Mesendoderm (in vitro differentiated cells): ENCODE data around the gene PARD6B.

Experiments
- DNase-seq: peaks from one replicate; pipeline ENCODE4 v3.0.0; 2013
- H2AK5ac ChIP-seq: 2 replicates; pipeline ENCODE4 v1.6.1; 2013; ENCODE audit warnings: low read length, inconsistent platforms
- H2BK120ac ChIP-seq: 2 replicates; pipeline ENCODE4 v1.6.1; 2013; ENCODE audit warnings: low read depth, mild to moderate bottlenecking, low read length, moderate library complexity, mixed read lengths
- H2BK15ac ChIP-seq: replicated peaks from 2 replicates; pipeline ENCODE4 v1.6.1; 2013; ENCODE audit warnings: low read depth, mild to moderate bottlenecking, moderate library complexity
- H2BK5ac ChIP-seq: 2 replicates; pipeline ENCODE4 v1.6.1; 2013; ENCODE audit warnings: low read length, inconsistent platforms
- H3K18ac ChIP-seq: 2 replicates; pipeline ENCODE4 v1.6.1; 2013; ENCODE audit warnings: mild to moderate bottlenecking, low read length, mixed read lengths
- H3K23ac ChIP-seq: one replicate; pipeline ENCODE4 v1.6.1; 2013; ENCODE audit warnings: low read length
- H3K27ac ChIP-seq: 2 replicates; pipeline ENCODE4 v1.5.1; 2013; ENCODE audit warnings: low read depth, mild to moderate bottlenecking, inconsistent platforms, low read length, moderate library complexity
- H3K27me3 ChIP-seq: 2 replicates; pipeline ENCODE4 v1.6.1; 2013; ENCODE audit warnings: low read length, control low read depth, mild to moderate bottlenecking, inconsistent platforms; ENCODE audit not compliant: insufficient read depth, poor library complexity
- H3K36me3 ChIP-seq: 2 replicates; pipeline ENCODE4 v1.6.1; 2013; ENCODE audit warnings: low read length, inconsistent platforms; ENCODE audit not compliant: control insufficient read depth, insufficient read depth
- H3K4ac ChIP-seq: one replicate; pipeline ENCODE4 v1.6.1; 2013; ENCODE audit warnings: low read depth, mild to moderate bottlenecking, low read length, moderate library complexity
- H3K4me1 ChIP-seq: 2 replicates; pipeline ENCODE4 v1.6.1; 2013; ENCODE audit warnings: low read depth, low read length, inconsistent platforms; ENCODE audit not compliant: control insufficient read depth
- H3K4me2 ChIP-seq: 2 replicates; pipeline ENCODE4 v1.6.1; 2013; ENCODE audit warnings: low read length
- H3K4me3 ChIP-seq: 2 replicates; pipeline ENCODE4 v1.5.1; 2013; ENCODE audit warnings: mild to moderate bottlenecking, low read length
- H3K56ac ChIP-seq: one replicate; pipeline ENCODE4 v1.6.1; 2013; ENCODE audit warnings: low read length
- H3K79me1 ChIP-seq: 2 replicates; pipeline ENCODE4 v1.6.1; 2013; ENCODE audit warnings: low read length, inconsistent platforms
- H3K79me2 ChIP-seq: 2 replicates; pipeline ENCODE4 v1.6.1; 2013; ENCODE audit warnings: mild to moderate bottlenecking, low read length; ENCODE audit not compliant: control insufficient read depth, insufficient read depth
- H3K9ac ChIP-seq: 2 replicates; pipeline ENCODE4 v1.6.1; 2013; ENCODE audit warnings: low read length, inconsistent platforms
- H4K5ac ChIP-seq: one replicate; pipeline ENCODE4 v1.6.1; 2013; ENCODE audit warnings: low read length
- H4K8ac ChIP-seq: one replicate; pipeline ENCODE4 v1.6.1; 2013; ENCODE audit warnings: low read depth, mild to moderate bottlenecking, control low read depth, low read length, moderate library complexity
- WGBS: extraction: QIAGEN DNeasy Blood & Tissue Kit; methylation state at CpG from one replicate; pipeline ENCODE4 v1.1.7; 2013; ENCODE audit warnings: low lambda C conversion rate, missing lambda C conversion rate; ENCODE audit not compliant: insufficient coverage; ENCODE audit errors: extremely low coverage; 5-methylcytosine and 5-hydroxymethylcytosine counted together

PARD6B gene

DNA sequence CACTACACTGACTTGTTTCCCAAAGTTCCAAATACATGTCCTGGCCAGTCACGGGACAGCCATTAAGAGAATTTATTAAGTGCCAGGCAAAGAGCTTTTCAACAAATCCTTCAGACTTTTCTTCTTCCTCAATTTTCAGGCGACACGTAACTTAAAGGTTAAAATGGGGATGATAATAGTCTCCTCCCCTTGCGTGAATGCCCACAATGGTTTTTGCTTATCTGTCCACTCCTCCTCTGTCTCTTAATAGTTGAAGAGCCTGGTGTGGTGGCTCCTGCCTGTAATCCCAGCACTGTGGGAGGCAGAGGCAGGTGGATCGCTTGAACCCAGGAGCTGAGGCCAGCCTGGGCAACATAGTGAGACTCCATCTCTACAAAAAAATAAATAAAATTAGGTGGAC lies 11.4 kb upstream of the PARD6B start:
- H4K5ac ChIP-seq = no peak overlapping the region
- no peak overlapping the region for H3K4ac ChIP-seq
- H3K79me2 ChIP-seq = no peaks in the 10 kb centered on the region
- H3K27me3 ChIP-seq = no peaks in the 10 kb centered on the region
- no peak overlapping the region for H3K4me3 ChIP-seq
- no peak for DNase-seq
- H2BK120ac ChIP-seq = no peak overlapping the region
- WGBS = no CpG with 5 or more reads among the region's 5 CpGs
- H3K36me3 ChIP-seq = no peaks in the 10 kb centered on the region
- no peaks in the 10 kb centered on the region for H3K79me1 ChIP-seq
- no peak overlapping the region for H4K8ac ChIP-seq
- no peak overlapping the region for H3K4me2 ChIP-seq
- H2AK5ac ChIP-seq = no peak overlapping the region
- no peak overlapping the region for H3K18ac ChIP-seq
- H3K23ac ChIP-seq = no peak overlapping the region
- no peak overlapping the region for H2BK15ac ChIP-seq
- H3K27ac ChIP-seq = no peak overlapping the region
- H2BK5ac ChIP-seq = no peak overlapping the region
- no peak overlapping the region for H3K9ac ChIP-seq
- peaks cover 4% of the 10 kb centered on the region for H3K4me1 ChIP-seq
- H3K56ac ChIP-seq = no peak overlapping the region

DNA sequence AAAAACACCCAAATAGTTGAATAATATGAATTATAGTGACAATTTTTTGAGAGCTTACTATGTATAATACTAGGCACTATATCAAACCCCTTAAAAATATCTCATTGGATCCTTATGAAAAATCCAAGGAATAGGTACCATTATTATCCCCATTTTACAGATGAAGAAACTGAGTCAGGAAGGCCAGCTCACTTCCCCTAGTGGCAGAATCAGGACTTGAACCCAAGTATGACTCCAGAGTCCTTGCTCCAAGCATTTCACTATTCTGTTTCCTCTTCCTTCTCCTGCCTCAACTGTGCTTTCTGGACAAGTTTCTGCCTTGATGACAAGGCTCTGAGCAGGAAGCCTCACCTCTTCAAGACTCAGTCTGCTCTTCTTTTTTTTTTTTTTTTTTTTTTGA lies 10.8 kb upstream of the PARD6B start:
- Histone ChIP-seq H3K9ac (no peak overlapping the region), H3K23ac (no peak overlapping the region), H3K79me1 (no peaks in the 10 kb centered on the region), H3K56ac (no peak overlapping the region), H4K5ac (no peak overlapping the region), H3K79me2 (no peaks in the 10 kb centered on the region), H3K4me3 (no peak overlapping the region), H3K4me2 (no peak overlapping the region), H3K27ac (no peak overlapping the region), H3K36me3 (no peaks in the 10 kb centered on the region), H3K27me3 (no peaks in the 10 kb centered on the region), H2BK5ac (no peak overlapping the region), H2BK120ac (no peak overlapping the region), H2AK5ac (no peak overlapping the region), H2BK15ac (no peak overlapping the region), H4K8ac (no peak overlapping the region), H3K4me1 (peaks cover 6% of the 10 kb centered on the region), H3K18ac (no peak overlapping the region), H3K4ac (no peak overlapping the region)
- DNase-seq = no peak

DNA sequence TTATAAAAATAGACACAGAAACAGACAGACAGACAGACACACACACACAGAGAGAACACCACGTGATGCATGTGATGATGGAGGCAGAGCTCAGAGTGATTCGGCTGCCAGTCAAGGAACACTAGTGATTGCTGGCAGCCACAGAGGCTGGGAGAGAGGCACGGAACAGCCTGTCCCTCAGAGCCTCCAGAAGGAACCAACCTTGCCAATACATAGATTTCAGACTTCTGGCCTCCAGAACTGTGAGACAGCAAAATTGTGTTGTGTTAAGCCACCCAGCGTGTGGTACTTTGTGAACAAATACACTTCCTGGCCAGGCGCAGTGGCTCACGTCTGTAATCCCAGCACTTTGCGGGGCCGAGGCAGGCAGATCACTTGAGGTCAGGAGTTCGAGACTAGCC lies 9.5 kb upstream of the PARD6B start:
- no CpG with 5 or more reads among the region's 9 CpGs for WGBS
- Histone ChIP-seq H2AK5ac (no peak overlapping the region), H2BK15ac (no peak overlapping the region), H2BK5ac (no peak overlapping the region), H3K4me2 (no peak overlapping the region), H3K27me3 (no peaks in the 10 kb centered on the region), H3K4ac (no peak overlapping the region), H3K79me1 (no peaks in the 10 kb centered on the region), H3K4me1 (peaks cover 6% of the 10 kb centered on the region), H3K79me2 (no peaks in the 10 kb centered on the region), H4K5ac (no peak overlapping the region), H3K36me3 (no peaks in the 10 kb centered on the region), H3K23ac (no peak overlapping the region), H3K18ac (no peak overlapping the region), H2BK120ac (no peak overlapping the region), H3K56ac (no peak overlapping the region), H4K8ac (no peak overlapping the region), H3K27ac (no peak overlapping the region), H3K4me3 (no peak overlapping the region), H3K9ac (no peak overlapping the region)
- no peak for DNase-seq

DNA sequence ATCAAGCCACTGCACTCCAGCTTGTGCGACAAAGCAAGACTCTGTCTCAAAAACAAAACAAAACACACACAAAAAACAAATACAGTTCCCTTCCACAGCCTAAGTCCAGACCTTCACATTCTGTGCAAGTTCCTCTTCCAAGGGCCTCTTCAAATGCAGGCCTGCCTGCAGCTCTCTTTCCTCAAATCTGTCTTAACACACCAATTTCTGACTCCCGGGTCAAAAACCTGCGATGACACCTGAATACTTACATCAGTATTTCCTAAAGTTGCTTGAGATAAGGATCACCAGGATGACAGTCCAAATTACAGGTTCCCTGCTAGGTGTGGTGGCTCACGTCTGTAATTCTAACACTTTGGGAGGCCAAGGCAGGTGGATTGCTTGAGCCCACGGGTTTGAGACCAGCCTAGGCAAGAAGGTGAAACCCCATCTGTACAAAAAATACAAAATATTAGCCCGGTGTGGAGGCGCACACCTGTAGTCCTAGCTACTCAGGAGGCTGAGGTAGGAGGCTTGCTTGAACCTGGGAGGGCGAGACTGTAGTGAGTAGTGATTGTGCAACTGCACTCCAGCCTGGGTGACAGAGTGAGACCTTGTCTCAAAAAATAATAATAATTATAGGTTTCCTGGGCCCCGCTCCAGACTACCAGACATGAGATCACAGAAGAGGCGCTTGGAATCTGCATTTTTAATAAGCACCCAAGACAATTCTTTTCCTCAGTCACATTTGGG lies 8.8 kb upstream of the PARD6B start:
- H3K56ac ChIP-seq = no peak overlapping the region
- H2AK5ac ChIP-seq = no peak overlapping the region
- no peak overlapping the region for H2BK15ac ChIP-seq
- H3K79me2 ChIP-seq = no peaks in the 10 kb centered on the region
- no peaks in the 10 kb centered on the region for H3K79me1 ChIP-seq
- DNase-seq = no peak
- H2BK120ac ChIP-seq = no peak overlapping the region
- no peak overlapping the region for H3K27ac ChIP-seq
- no peak overlapping the region for H3K4ac ChIP-seq
- WGBS = no CpG with 5 or more reads among the region's 10 CpGs
- H3K4me3 ChIP-seq = no peak overlapping the region
- H3K9ac ChIP-seq = no peak overlapping the region
- H4K5ac ChIP-seq = no peak overlapping the region
- no peak overlapping the region for H4K8ac ChIP-seq
- H3K36me3 ChIP-seq = no peaks in the 10 kb centered on the region
- no peak overlapping the region for H2BK5ac ChIP-seq
- no peak overlapping the region for H3K23ac ChIP-seq
- no peak overlapping the region for H3K4me2 ChIP-seq
- H3K4me1 ChIP-seq = peaks cover 6% of the 10 kb centered on the region
- no peaks in the 10 kb centered on the region for H3K27me3 ChIP-seq
- no peak overlapping the region for H3K18ac ChIP-seq

DNA sequence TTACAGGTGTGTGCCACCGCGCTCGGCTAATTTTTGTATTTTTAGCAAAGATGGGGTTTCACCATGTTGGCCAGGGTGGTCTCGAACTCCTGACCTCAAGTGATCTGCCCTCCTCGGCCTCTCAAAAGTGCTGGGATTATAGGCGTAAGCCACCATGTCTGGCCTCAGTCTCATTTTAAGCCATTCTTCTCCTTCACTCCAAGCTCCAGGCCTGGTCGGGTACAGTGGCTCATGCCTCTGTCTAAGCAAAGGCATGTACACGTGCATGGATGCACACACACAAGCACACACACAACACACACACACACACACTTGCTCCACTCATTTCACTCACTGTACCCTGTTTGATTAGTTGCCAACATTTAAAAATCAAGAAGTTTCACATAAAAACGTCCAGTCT lies 7.7 kb upstream of the PARD6B start:
- no peak for DNase-seq
- H4K8ac ChIP-seq = no peak overlapping the region
- no peak overlapping the region for H3K56ac ChIP-seq
- H3K27me3 ChIP-seq = no peaks in the 10 kb centered on the region
- no peak overlapping the region for H3K9ac ChIP-seq
- no peak overlapping the region for H3K18ac ChIP-seq
- H3K79me1 ChIP-seq = no peaks in the 10 kb centered on the region
- H3K4me1 ChIP-seq = peaks cover 6% of the 10 kb centered on the region
- no peaks in the 10 kb centered on the region for H3K79me2 ChIP-seq
- H4K5ac ChIP-seq = no peak overlapping the region
- no peak overlapping the region for H3K4ac ChIP-seq
- no peaks in the 10 kb centered on the region for H3K36me3 ChIP-seq
- no peak overlapping the region for H3K23ac ChIP-seq
- no peak overlapping the region for H2BK5ac ChIP-seq
- H2BK120ac ChIP-seq = no peak overlapping the region
- no CpG with 5 or more reads among the region's 9 CpGs for WGBS
- H3K4me3 ChIP-seq = no peak overlapping the region
- H3K4me2 ChIP-seq = no peak overlapping the region
- no peak overlapping the region for H3K27ac ChIP-seq
- H2AK5ac ChIP-seq = no peak overlapping the region
- H2BK15ac ChIP-seq = no peak overlapping the region

DNA sequence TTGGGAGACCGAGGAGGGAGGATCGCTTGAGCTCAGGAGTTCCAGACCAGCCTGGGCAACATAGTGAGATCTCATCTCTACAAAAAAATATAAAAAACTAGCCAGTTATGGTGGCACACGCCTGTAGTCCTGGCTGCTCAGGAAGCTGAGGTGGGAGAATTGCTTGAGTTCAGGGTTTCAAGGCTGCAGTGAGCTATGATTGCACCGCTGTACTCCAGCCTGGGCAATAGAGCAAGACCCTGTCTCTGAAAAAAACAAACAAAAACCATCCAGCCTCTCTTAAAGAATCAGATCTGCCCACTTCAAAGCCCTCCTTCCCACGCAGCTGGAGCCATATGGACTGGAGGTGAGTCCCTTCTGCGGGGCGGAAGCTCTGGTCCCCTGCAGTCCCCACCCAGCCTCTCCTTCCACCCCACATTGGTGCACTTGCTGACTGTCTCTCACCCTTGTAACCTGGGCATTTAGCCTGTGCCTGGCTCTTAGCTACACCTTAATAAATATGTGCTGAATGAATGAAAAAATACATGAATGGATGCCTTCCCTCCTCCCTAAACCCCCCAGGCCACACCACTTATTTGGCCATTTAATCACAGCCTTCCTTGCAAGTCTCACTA lies 7.2 kb upstream of the PARD6B start:
- no CpG with 5 or more reads among the region's 7 CpGs for WGBS
- H2AK5ac ChIP-seq = no peak overlapping the region

More for the DNA sequence above, 7.2 kb upstream of the PARD6B start:
- H3K23ac ChIP-seq = no peak overlapping the region
- peaks cover 6% of the 10 kb centered on the region for H3K4me1 ChIP-seq
- H4K5ac ChIP-seq = no peak overlapping the region
- H3K79me2 ChIP-seq = no peaks in the 10 kb centered on the region
- H3K27me3 ChIP-seq = no peaks in the 10 kb centered on the region
- H2BK120ac ChIP-seq = no peak overlapping the region
- no peak overlapping the region for H3K18ac ChIP-seq
- no peak overlapping the region for H3K4me3 ChIP-seq
- H2BK15ac ChIP-seq = no peak overlapping the region
- H4K8ac ChIP-seq = no peak overlapping the region
- H3K9ac ChIP-seq = no peak overlapping the region
- no peak for DNase-seq
- H3K36me3 ChIP-seq = no peaks in the 10 kb centered on the region
- no peak overlapping the region for H3K56ac ChIP-seq
- no peaks in the 10 kb centered on the region for H3K79me1 ChIP-seq
- no peak overlapping the region for H3K4me2 ChIP-seq
- no peak overlapping the region for H3K4ac ChIP-seq
- no peak overlapping the region for H3K27ac ChIP-seq
- no peak overlapping the region for H2BK5ac ChIP-seq
